PC-9 (cell line): ENCODE results near the gene TRIM40. TPM values are rescaled to one million over a fixed set of nuclear protein-coding genes. Genes with fewer than 3 reads are reported as not detected.
A peak's percentile ranks its signal among the peaks of the same experiment; 100 is the strongest.

Source experiments
- Bru-seq: library from RNA; stranded (reverse); fragments of 400-500 nt; gene quantifications from one replicate; lab custom pipeline; 2021; lab: Mats Ljungman, UMichigan
- BruChase-seq, 2 experiments: library from RNA; stranded (reverse); fragments of 400-500 nt; gene quantifications; one replicate each; lab custom pipeline; 2021; lab: Mats Ljungman, UMichigan
- BruUV-seq: library from RNA; stranded (reverse); fragments of 400-500 nt; replicated peaks from 2 replicates; lab custom pipeline; 2021; lab: Mats Ljungman, UMichigan
- CTCF ChIA-PET: fragments of 300-600 bp; sonication (Branson Sonifier 250); formaldehyde crosslinking; loops from one replicate; lab custom pipeline; 2022; ENCODE audit warnings: antibody characterized with exemption; lab: Charles Lee
- POLR2A ChIA-PET: fragments of 300-600 bp; sonication (Branson Sonifier 250); formaldehyde crosslinking; loops from one replicate; lab custom pipeline; 2022; ENCODE audit warnings: antibody characterized with exemption; ENCODE audit not compliant: unreplicated experiment; lab: Charles Lee
- DNase-seq, 2 experiments: peaks; one replicate each; pipeline versions ENCODE4 v3.0.0 to v3.0.0-alpha.2; 2015 to 2022; ENCODE audit warnings: mixed read lengths in 1 of 2
- H2AFZ ChIP-seq: fragments of 200-600 bp; sonication (generic); 2 replicates; pipeline ENCODE4 v1.8.1; 2017; ENCODE audit warnings: antibody characterized with exemption
- H3F3A ChIP-seq: fragments of 200-600 bp; sonication (generic); 2 replicates; pipeline ENCODE4 v1.8.1; 2017; ENCODE audit warnings: antibody characterized with exemption, mild to moderate bottlenecking, low read depth; ENCODE audit not compliant: insufficient read depth
- H3K27ac ChIP-seq: fragments of 200-600 bp; sonication (generic); 2 replicates; pipeline ENCODE4 v1.6.1; 2016; ENCODE audit warnings: mixed run types
- H3K27me3 ChIP-seq: fragments of 200-600 bp; sonication (generic); 2 replicates; pipeline ENCODE4 v1.6.1; 2016; ENCODE audit warnings: low read depth, mixed run types; ENCODE audit not compliant: insufficient read depth
- H3K36me3 ChIP-seq: fragments of 200-600 bp; sonication (generic); 2 replicates; pipeline ENCODE4 v1.6.1; 2016; ENCODE audit warnings: low read depth, mixed run types
- H3K4me1 ChIP-seq: fragments of 200-600 bp; sonication (generic); replicated peaks from 2 replicates; pipeline ENCODE4 v1.6.1; 2016; ENCODE audit warnings: mixed run types; ENCODE audit not compliant: insufficient read depth
- H3K4me2 ChIP-seq: fragments of 200-600 bp; sonication (generic); 2 replicates; pipeline ENCODE4 v1.6.1; 2017; ENCODE audit warnings: mixed run types
- H3K4me3 ChIP-seq: fragments of 200-600 bp; sonication (generic); 2 replicates; pipeline ENCODE4 v1.6.1; 2016; ENCODE audit warnings: mixed run types
- H3K79me2 ChIP-seq: fragments of 200-600 bp; sonication (generic); 2 replicates; pipeline ENCODE4 v1.6.1; 2017; ENCODE audit warnings: low read depth, mixed run types
- H3K9me2 ChIP-seq: fragments of 200-600 bp; sonication (generic); 2 replicates; pipeline ENCODE4 v1.8.1; 2017; ENCODE audit warnings: mild to moderate bottlenecking; ENCODE audit not compliant: insufficient read depth
- H3K9me3 ChIP-seq: fragments of 200-600 bp; sonication (generic); 2 replicates; pipeline ENCODE4 v1.8.1; 2016; ENCODE audit warnings: low read depth; ENCODE audit not compliant: insufficient read depth
- H4K20me1 ChIP-seq: fragments of 200-600 bp; sonication (generic); 2 replicates; pipeline ENCODE4 v1.8.1; 2017; ENCODE audit not compliant: insufficient read depth
- CTCF ChIP-seq: fragments of 200-600 bp; sonication (generic); conservative IDR thresholded peaks from 2 replicates; pipeline ENCODE4 v1.6.1; 2017; ENCODE audit warnings: mixed run types, antibody characterized with exemption, mild to moderate bottlenecking, moderate library complexity
- EZH2 ChIP-seq: fragments of 200-600 bp; sonication (generic); IDR thresholded peaks from 2 replicates; pipeline ENCODE4 v1.8.0; 2017; ENCODE audit warnings: antibody characterized with exemption, low read depth
- intact Hi-C: fragments of 100-400 bp; cut with micrococcal nuclease; formaldehyde crosslinking; loops from one replicate; pipeline ENCODE4 v1.10.0; 2022; ENCODE audit not compliant: unreplicated experiment
- long read RNA-seq: library from polyadenylated mRNA; stranded (forward); transcript quantifications from one replicate; pipeline ENCODE4 v2.0.0, GENCODE V29; 2022
- total RNA-seq: library from RNA; stranded (reverse); gene quantifications from 2 replicates; pipeline ENCODE4 v1.2.3, GENCODE V29; 2021

TRIM40 gene
- total RNA-seq = not detected in 2 replicates
- Bru-seq, nascent RNA = not detected
- not detected for BruChase-seq, experiment 1, labeled RNA remaining after a 2-hour chase
- BruChase-seq, experiment 2, labeled RNA remaining after a 6-hour chase = percentile 6 among the genes with signal in this experiment
- long read RNA-seq = 0 reads

- no peaks in the 10 kb centered on the region for H4K20me1 ChIP-seq
- H3K27ac ChIP-seq = no peak within 1 kb of the TSS
- H3F3A ChIP-seq = no peaks in the 10 kb centered on the region
- no peak for TF ChIP-seq CTCF
- TF ChIP-seq EZH2 = no peak
- ChIA-PET POLR2A (no interaction called here), CTCF (no interaction called here)
- H3K4me1 ChIP-seq = peaks cover 4% of the 10 kb centered on the region
- H3K36me3 ChIP-seq = no peaks in the 10 kb centered on the region
- no peaks in the 10 kb centered on the region for H3K9me3 ChIP-seq
- no peaks in the 10 kb centered on the region for H3K9me2 ChIP-seq
- no peaks in the 10 kb centered on the region for H3K27me3 ChIP-seq
- no peak within 1 kb of the TSS for H3K4me3 ChIP-seq
- no peaks in the 10 kb centered on the region for H3K79me2 ChIP-seq
- H3K4me2 ChIP-seq = no peak within 1 kb of the TSS
- no peak within 1 kb of the TSS for H2AFZ ChIP-seq
- no peak for DNase-seq
- BruUV-seq = no TSS peak
- intact Hi-C loops = no loop called here
Measured at GRCh38 chr6:30135757-30136156, at the start of gene TRIM40. TSS of gene TRIM40 (plus strand) at chr6:30136140. CDS start at chr6:30137037, 897 bp downstream.

GRCh38 chr6:30087876-30088275 is 48.1 kb upstream of the TRIM40 start:
- Histone ChIP-seq H3K27me3 (no peaks in the 10 kb centered on the region), H3K4me1 (peaks cover 20% of the 10 kb centered on the region), H3K9me3 (no peaks in the 10 kb centered on the region), H4K20me1 (no peaks in the 10 kb centered on the region), H3K27ac (no peak overlapping the region), H3K9me2 (no peaks in the 10 kb centered on the region), H3K36me3 (no peaks in the 10 kb centered on the region), H3K4me3 (no peak overlapping the region), H2AFZ (no peak overlapping the region), H3K79me2 (no peaks in the 10 kb centered on the region), H3K4me2 (no peak overlapping the region), H3F3A (peaks cover 14% of the 10 kb centered on the region)
- DNase-seq = no peak
- CTCF ChIA-PET = interaction anchor here (1.6 kb wide), 1 partner anchor 13 kb away, joined by 3 read pairs; no protein-coding TSS in a partner anchor
- BruUV-seq = no TSS peak
- no peak for TF ChIP-seq EZH2
- POLR2A ChIA-PET = interaction anchor here (0.7 kb wide), 1 partner anchor 22 kb away, joined by 5 read pairs; no protein-coding TSS in a partner anchor
- intact Hi-C loops = no loop called here

- Histone ChIP-seq H3K27me3 (no peaks in the 10 kb centered on the region), H3K4me3 (no peak overlapping the region), H3K27ac (peak overlapping the region; percentile 65), H3K9me2 (no peaks in the 10 kb centered on the region), H3K79me2 (no peaks in the 10 kb centered on the region), H2AFZ (peak overlapping the region; percentile 46; the same call in 1 of the 2 replicates), H3F3A (peaks cover 38% of the 10 kb centered on the region), H3K9me3 (no peaks in the 10 kb centered on the region), H3K4me2 (peak overlapping the region; percentile 65), H4K20me1 (no peaks in the 10 kb centered on the region), H3K36me3 (no peaks in the 10 kb centered on the region), H3K4me1 (peaks cover 46% of the 10 kb centered on the region)
- BruUV-seq = TSS peak; percentile 29
- intact Hi-C loops = loop anchor here (1.0 kb wide), 1 partner anchor 9 kb away; no protein-coding TSS in a partner anchor
- ChIA-PET POLR2A (interaction anchor here (0.6 to 1.0 kb wide), 3 partner anchors 10 to 513 kb away, joined by 3 to 8 read pairs (median 5); no protein-coding TSS in a partner anchor), CTCF (interaction anchor here (1.0 to 1.3 kb wide), 4 partner anchors 10 to 39 kb away, joined by 3 to 7 read pairs (median 4); partner anchors contain the start of gene RNF39)
- DNase-seq = peak; percentile 88 to 94
- TF ChIP-seq CTCF = no peak
- no peak for TF ChIP-seq EZH2
Measured at GRCh38 chr6:30091577-30092381, 44.2 kb upstream of the TRIM40 start.
